T-cell (primary cell): Measurements from ENCODE around the gene CC2D1B. TPM values are rescaled to one million over a fixed set of nuclear protein-coding genes. Genes with fewer than 3 reads are reported as not detected.

Source experiments
- ATAC-seq, 4 experiments: fragments of 200-7000 bp in 3 of 4; fragments of 150-1000 bp in 1 of 4; cut with Tn5 transposase; replicated peaks in 1 of 4; 1 replicate in 3 of 4; 2 replicates in 1 of 4; pipeline ENCODE4 v1.10.0; 2021; ENCODE audit warnings: moderate library complexity in 3 of 4, mild to moderate bottlenecking in 2 of 4, moderate number of reproducible peaks in 1 of 4
- CTCF ChIA-PET, 2 donors: fragments of 300-600 bp; sonication (Branson Sonifier 250); formaldehyde crosslinking; loops; one replicate each; lab custom pipeline; 2022; ENCODE audit warnings: antibody characterized with exemption in 2 of 2; lab: Charles Lee
- POLR2A ChIA-PET, 2 donors: fragments of 300-600 bp; sonication (Branson Sonifier 250); formaldehyde crosslinking; loops; one replicate each; lab custom pipeline; 2022; ENCODE audit warnings: antibody characterized with exemption in 2 of 2; lab: Charles Lee
- DNase-seq, 35 experiments: peaks; one replicate each; pipeline versions ENCODE4 v3.0.0 to v3.0.0-alpha.2; 2013 to 2023
- H3K27ac ChIP-seq: one replicate; pipeline ENCODE4 v1.5.1; 2013; ENCODE audit warnings: low read length
- H3K27me3 ChIP-seq, 2 experiments: replicated peaks in 1 of 2; 1 replicate in 1 of 2; 2 replicates in 1 of 2; pipeline versions ENCODE4 v1.6.1 to v1.7.0; 2013; ENCODE audit warnings: low read length in 1 of 2, mixed read lengths in 1 of 2; ENCODE audit not compliant: control insufficient read depth in 2 of 2, insufficient read depth in 2 of 2; ENCODE audit errors: extremely low read depth in 1 of 2
- H3K36me3 ChIP-seq, 2 donors: 1 replicate in 1 of 2; 2 replicates in 1 of 2; pipeline versions ENCODE4 v1.6.1 to v1.7.0; 2013; ENCODE audit warnings: low read length in 1 of 2; ENCODE audit not compliant: control insufficient read depth in 2 of 2, insufficient read depth in 1 of 2; ENCODE audit errors: extremely low read depth in 1 of 2
- H3K4me1 ChIP-seq, 2 experiments: 1 replicate in 1 of 2; 2 replicates in 1 of 2; pipeline versions ENCODE4 v1.6.1 to v1.7.0; 2013; ENCODE audit warnings: low read length in 2 of 2, mixed read lengths in 1 of 2; ENCODE audit not compliant: insufficient read depth in 2 of 2, control insufficient read depth in 1 of 2; ENCODE audit errors: extremely low read depth in 1 of 2
- H3K4me3 ChIP-seq, 2 donors: 1 replicate in 1 of 2; 2 replicates in 1 of 2; pipeline versions ENCODE4 v1.5.1 to v1.7.0; 2013; ENCODE audit warnings: mild to moderate bottlenecking in 2 of 2, low read length in 1 of 2, moderate library complexity in 1 of 2; ENCODE audit not compliant: control insufficient read depth in 1 of 2; ENCODE audit errors: extremely low read depth in 1 of 2
- H3K9me3 ChIP-seq: 2 replicates; pipeline ENCODE4 v1.7.0; 2013
- H3K27ac Mint-ChIP-seq, 2 donors: one replicate each; pipeline ENCODE4 v1.8.0; 2020 to 2021; ENCODE audit warnings: mild to moderate bottlenecking in 2 of 2, mixed read lengths in 2 of 2
- H3K27me3 Mint-ChIP-seq, 2 donors: one replicate each; pipeline ENCODE4 v1.8.0; 2021 to 2022; ENCODE audit warnings: mixed read lengths in 2 of 2
- H3K36me3 Mint-ChIP-seq: one replicate; pipeline ENCODE4 v1.8.0; 2021; ENCODE audit warnings: mixed read lengths
- H3K4me1 Mint-ChIP-seq, 3 donors: one replicate each; pipeline ENCODE4 v1.8.0; 2020 to 2022; ENCODE audit warnings: mixed read lengths in 3 of 3, mild to moderate bottlenecking in 1 of 3
- H3K4me3 Mint-ChIP-seq, 3 donors: one replicate each; pipeline ENCODE4 v1.8.0; 2020 to 2022; ENCODE audit warnings: mild to moderate bottlenecking in 3 of 3, mixed read lengths in 3 of 3, moderate library complexity in 3 of 3
- H3K9me3 Mint-ChIP-seq, 3 donors: one replicate each; pipeline ENCODE4 v1.8.0; 2020 to 2022; ENCODE audit warnings: mixed read lengths in 3 of 3
- WGBS: methylation state at CpG from one replicate; pipeline ENCODE4 v1.1.5; 2013; ENCODE audit warnings: missing lambda C conversion rate; ENCODE audit not compliant: insufficient coverage; 5-methylcytosine and 5-hydroxymethylcytosine counted together
- total RNA-seq, 35 experiments: library from RNA in 6 of 35; stranded (reverse) in 6 of 35; fragments of 120-200 nt in 1 of 35; gene quantifications; one replicate each; pipeline versions ENCODE4 v1.2.1 to v1.2.4 and lab custom pipeline; 2013 to 2026

CC2D1B gene
- total RNA-seq, 5 donors from 2014 or later (not counting 1 experiment from before 2014, with no cell fraction given): 59.7 to 87.3 (median 83.6) TPM

DNA sequence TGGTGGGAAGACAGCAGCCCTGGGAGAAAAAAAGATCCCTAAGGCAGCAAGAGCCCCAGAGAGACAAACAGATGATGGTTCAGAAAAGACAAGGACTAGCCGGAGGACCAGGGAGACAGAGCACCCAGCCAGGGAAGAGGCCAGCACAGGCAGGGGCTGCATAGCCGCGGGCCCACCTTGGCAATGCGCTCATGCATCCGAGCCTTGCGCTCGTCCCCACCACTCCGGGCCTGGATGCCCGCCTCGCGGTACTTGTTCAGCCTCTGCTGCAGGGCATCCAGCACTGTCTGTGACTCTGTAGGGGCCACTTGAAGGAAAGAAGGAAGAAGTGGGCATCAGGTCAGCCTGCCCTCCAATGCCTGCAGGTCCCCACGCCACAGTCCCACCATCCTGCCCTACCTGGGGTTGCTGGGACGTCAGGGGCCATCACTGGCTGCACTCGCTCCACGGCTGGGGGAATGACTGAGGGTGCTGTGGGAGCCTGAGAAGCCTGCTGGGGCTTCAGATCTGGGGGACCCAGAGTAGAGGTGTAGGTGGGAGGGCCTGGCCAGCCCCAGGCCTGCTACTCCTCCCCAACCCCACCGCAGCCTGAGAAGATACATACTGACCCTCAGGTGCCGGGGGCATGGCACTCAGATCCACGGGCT lies 7.0 kb downstream of the CC2D1B start:
- ATAC-seq: no peak
- no peaks in the 10 kb centered on the region for H3K9me3 ChIP-seq
- no peak overlapping the region for H3K27ac ChIP-seq
- ChIA-PET POLR2A (no interaction called here), CTCF (no interaction called here)
- no peaks in the 10 kb centered on the region for H3K27me3 ChIP-seq
- peaks cover 9 to 17% (median 14%) of the 10 kb centered on the region in 3 donors for H3K4me1 Mint-ChIP-seq
- H3K4me3 ChIP-seq: no peak overlapping the region
- H3K36me3 Mint-ChIP-seq: peaks cover 63% of the 10 kb centered on the region
- no peaks in the 10 kb centered on the region for H3K9me3 Mint-ChIP-seq
- peaks cover 0 to 20% of the 10 kb centered on the region in 2 experiments for H3K4me1 ChIP-seq
- H3K27ac Mint-ChIP-seq: peak overlapping the region in 1 of 2 donors; percentile 36
- WGBS: 100% methylated on average over 1 of the region's 18 CpGs
- DNase-seq: no peak
- H3K36me3 ChIP-seq: peaks cover 48 to 97% of the 10 kb centered on the region in 2 donors
- H3K4me3 Mint-ChIP-seq: no peak overlapping the region
- no peaks in the 10 kb centered on the region for H3K27me3 Mint-ChIP-seq

GRCh38 chr1:52357397-52357796 lies 8.6 kb downstream of the CC2D1B start:
- H3K36me3 Mint-ChIP-seq: peaks cover 71% of the 10 kb centered on the region
- 98% methylated on average over 8 of the region's 9 CpGs for WGBS
- DNase-seq (no peak), ATAC-seq (no peak)
- ChIA-PET CTCF (no interaction called here), POLR2A (no interaction called here)
- H3K4me1 ChIP-seq: peaks cover 0 to 9% of the 10 kb centered on the region in 2 experiments
- H3K9me3 Mint-ChIP-seq: no peaks in the 10 kb centered on the region
- no peak overlapping the region for H3K27ac Mint-ChIP-seq
- no peaks in the 10 kb centered on the region for H3K27me3 ChIP-seq
- no peak overlapping the region for H3K4me3 Mint-ChIP-seq
- peaks cover 3 to 6% (median 5%) of the 10 kb centered on the region in 3 donors for H3K4me1 Mint-ChIP-seq
- no peak overlapping the region for H3K4me3 ChIP-seq
- no peaks in the 10 kb centered on the region for H3K27me3 Mint-ChIP-seq
- H3K36me3 ChIP-seq: peaks cover 48 to 100% of the 10 kb centered on the region in 2 donors
- no peaks in the 10 kb centered on the region for H3K9me3 ChIP-seq
- no peak overlapping the region for H3K27ac ChIP-seq

DNA sequence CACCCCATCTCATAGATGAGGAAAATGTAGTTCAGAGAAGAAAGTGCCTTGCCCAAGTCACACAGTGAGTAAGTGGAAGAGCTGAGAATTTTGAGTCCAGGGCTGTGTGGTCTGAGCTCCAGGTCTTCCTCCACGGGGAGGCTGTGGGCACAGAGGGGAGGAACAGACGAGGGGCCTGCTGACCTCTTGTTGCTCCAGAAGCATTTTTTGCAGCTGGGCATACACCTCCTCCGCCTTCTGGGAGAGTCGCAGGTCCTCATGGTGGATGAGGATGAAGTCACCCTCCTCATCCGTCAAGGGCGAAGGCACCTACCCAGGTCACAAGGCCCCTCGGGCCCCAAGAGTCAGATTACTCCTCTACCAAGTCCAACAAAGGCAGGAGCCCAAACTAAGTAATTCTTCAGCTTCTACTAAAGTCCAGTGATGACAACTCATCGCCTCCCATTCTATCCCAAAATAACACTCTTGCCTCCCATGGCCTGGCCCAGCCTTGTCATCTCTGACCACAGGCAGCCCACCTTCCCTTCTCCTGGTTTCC lies 9.1 kb downstream of the CC2D1B start:
- Mint-ChIP-seq H3K4me3 (no peak overlapping the region), H3K36me3 (peaks cover 69% of the 10 kb centered on the region), H3K9me3 (no peaks in the 10 kb centered on the region), H3K27me3 (no peaks in the 10 kb centered on the region), H3K27ac (no peak overlapping the region), H3K4me1 (peaks cover 3 to 5% (median 5%) of the 10 kb centered on the region in 3 donors)
- H3K9me3 ChIP-seq: no peaks in the 10 kb centered on the region
- CTCF ChIA-PET: no interaction called here
- H3K36me3 ChIP-seq: peaks cover 48 to 95% of the 10 kb centered on the region in 2 donors
- DNase-seq (no peak), ATAC-seq (no peak)
- H3K27ac ChIP-seq: no peak overlapping the region
- H3K4me1 ChIP-seq: peaks cover 0 to 3% of the 10 kb centered on the region in 2 experiments
- no peak overlapping the region for H3K4me3 ChIP-seq
- POLR2A ChIA-PET: no interaction called here
- 100% methylated on average over 2 of the region's 8 CpGs for WGBS
- H3K27me3 ChIP-seq: no peaks in the 10 kb centered on the region

GRCh38 chr1:52355847-52356505 lies 10.0 kb downstream of the CC2D1B start:
- H3K4me3 ChIP-seq: no peak overlapping the region
- peaks cover 42 to 90% of the 10 kb centered on the region in 2 donors for H3K36me3 ChIP-seq
- peaks cover 60% of the 10 kb centered on the region for H3K36me3 Mint-ChIP-seq
- whole genome bisulfite sequencing: 98% methylated on average over 9 of the region's 11 CpGs
- POLR2A ChIA-PET: no interaction called here
- no peaks in the 10 kb centered on the region for H3K9me3 ChIP-seq
- H3K27ac ChIP-seq: no peak overlapping the region
- H3K27ac Mint-ChIP-seq: peak overlapping the region in 1 of 2 donors; percentile 71
- no peaks in the 10 kb centered on the region for H3K4me1 ChIP-seq
- H3K4me3 Mint-ChIP-seq: no peak overlapping the region
- H3K27me3 Mint-ChIP-seq: no peaks in the 10 kb centered on the region
- H3K9me3 Mint-ChIP-seq: no peaks in the 10 kb centered on the region
- DNase-seq (no peak), ATAC-seq (no peak)
- H3K27me3 ChIP-seq: no peaks in the 10 kb centered on the region
- no peaks in the 10 kb centered on the region for H3K4me1 Mint-ChIP-seq
- CTCF ChIA-PET: no interaction called here

DNA sequence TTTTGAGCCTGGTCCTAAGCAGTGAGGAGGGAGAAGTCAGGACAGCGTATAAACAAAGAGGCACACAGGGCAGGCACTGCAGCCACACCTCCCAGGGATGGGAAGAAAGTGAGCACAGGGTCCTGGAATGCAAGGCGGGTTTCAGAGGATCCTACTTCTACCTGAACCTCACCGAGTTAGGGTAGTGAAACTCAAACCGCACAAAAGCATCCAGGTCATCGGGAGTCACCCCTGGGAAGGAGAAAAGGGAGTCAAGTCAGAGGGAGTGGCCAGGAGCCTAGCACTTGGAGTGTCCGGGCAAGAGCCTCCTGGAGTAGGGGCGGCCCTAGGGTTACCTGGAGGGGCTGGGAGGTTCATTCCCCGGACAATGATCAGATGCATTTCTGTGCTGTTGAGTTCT lies 10.6 kb downstream of the CC2D1B start:
- DNase-seq: no peak
- H3K4me3 ChIP-seq: no peak overlapping the region
- Mint-ChIP-seq H3K9me3 (no peaks in the 10 kb centered on the region), H3K4me1 (no peaks in the 10 kb centered on the region), H3K27ac (peak overlapping the region in 1 of 2 donors; percentile 71), H3K36me3 (peaks cover 57% of the 10 kb centered on the region), H3K4me3 (no peak overlapping the region), H3K27me3 (no peaks in the 10 kb centered on the region)
- H3K27ac ChIP-seq: no peak overlapping the region
- ATAC-seq: no peak
- no peaks in the 10 kb centered on the region for H3K9me3 ChIP-seq
- WGBS: 98% methylated on average over 4 of the region's 8 CpGs
- H3K27me3 ChIP-seq: no peaks in the 10 kb centered on the region
- ChIA-PET CTCF (no interaction called here), POLR2A (no interaction called here)
- peaks cover 39 to 85% of the 10 kb centered on the region in 2 donors for H3K36me3 ChIP-seq
- no peaks in the 10 kb centered on the region for H3K4me1 ChIP-seq

DNA sequence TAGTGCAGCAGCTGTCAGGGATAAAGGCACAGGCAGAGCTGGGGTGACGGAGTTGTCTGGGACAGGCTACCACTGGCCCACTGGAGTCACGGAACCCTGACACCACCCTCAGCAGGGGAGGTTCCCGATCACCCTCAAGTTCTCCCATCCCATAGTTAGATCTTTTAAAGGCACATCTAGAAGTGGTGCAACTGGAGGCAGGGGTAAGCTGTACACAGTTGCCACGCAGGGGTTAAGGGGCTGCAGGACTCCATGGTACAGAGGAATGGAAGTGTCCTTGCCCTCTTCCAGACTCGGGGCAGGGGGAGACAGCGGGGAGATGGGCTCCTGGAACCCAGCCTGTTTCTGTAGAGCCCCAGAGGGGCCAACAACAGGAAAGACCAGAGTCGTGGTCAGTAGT lies 13.3 kb downstream of the CC2D1B start:
- no peak overlapping the region for H3K4me3 ChIP-seq
- ATAC-seq (no peak), DNase-seq (no peak)
- no peaks in the 10 kb centered on the region for H3K9me3 Mint-ChIP-seq
- peaks cover 1 to 10% (median 5%) of the 10 kb centered on the region in 3 donors for H3K4me1 Mint-ChIP-seq
- H3K9me3 ChIP-seq: no peaks in the 10 kb centered on the region
- no peaks in the 10 kb centered on the region for H3K4me1 ChIP-seq
- ChIA-PET CTCF (no interaction called here), POLR2A (no interaction called here)
- peaks cover 14 to 58% of the 10 kb centered on the region in 2 donors for H3K36me3 ChIP-seq
- H3K27ac ChIP-seq: no peak overlapping the region
- peak overlapping the region in 1 of 2 donors; percentile 4 for H3K27ac Mint-ChIP-seq
- no peak overlapping the region for H3K4me3 Mint-ChIP-seq
- WGBS: 97% methylated on average over 5 of the region's 7 CpGs
- H3K36me3 Mint-ChIP-seq: peaks cover 36% of the 10 kb centered on the region
- H3K27me3 Mint-ChIP-seq: no peaks in the 10 kb centered on the region
- H3K27me3 ChIP-seq: no peaks in the 10 kb centered on the region
